Nephron progenitor cell (in vitro differentiated cells): ENCODE data around the gene KAT2B.
A peak's percentile ranks its signal among the peaks of the same experiment; 100 is the strongest.

Experiments used
- DNase-seq: peaks from one replicate; pipeline ENCODE4 v3.0.0; 2021
- H3K27ac Mint-ChIP-seq: 2 replicates; pipeline ENCODE4 v1.8.0; 2021; ENCODE audit warnings: mild to moderate bottlenecking, moderate library complexity, mixed read lengths
- H3K27me3 Mint-ChIP-seq: 2 replicates; pipeline ENCODE4 v1.8.0; 2021; ENCODE audit warnings: mild to moderate bottlenecking, low read depth, mixed read lengths; ENCODE audit not compliant: poor library complexity
- H3K36me3 Mint-ChIP-seq: 2 replicates; pipeline ENCODE4 v1.8.0; 2021; ENCODE audit warnings: low read depth, mixed read lengths
- H3K4me1 Mint-ChIP-seq: 2 replicates; pipeline ENCODE4 v1.8.0; 2021; ENCODE audit warnings: mixed read lengths
- H3K4me3 Mint-ChIP-seq: 2 replicates; pipeline ENCODE4 v1.8.0; 2021; ENCODE audit warnings: mild to moderate bottlenecking, moderate library complexity, mixed read lengths
- H3K9me3 Mint-ChIP-seq: 2 replicates; pipeline ENCODE4 v1.8.0; 2021; ENCODE audit warnings: mild to moderate bottlenecking, moderate library complexity, mixed read lengths
- TF ChIP-seq, protein P1 (sequence below): fragments of 200-600 bp; sonication (generic); IDR thresholded peaks from 2 replicates; pipeline ENCODE4 v1.5.0; 2021; ENCODE audit warnings: antibody characterized with exemption

The KAT2B gene

DNA sequence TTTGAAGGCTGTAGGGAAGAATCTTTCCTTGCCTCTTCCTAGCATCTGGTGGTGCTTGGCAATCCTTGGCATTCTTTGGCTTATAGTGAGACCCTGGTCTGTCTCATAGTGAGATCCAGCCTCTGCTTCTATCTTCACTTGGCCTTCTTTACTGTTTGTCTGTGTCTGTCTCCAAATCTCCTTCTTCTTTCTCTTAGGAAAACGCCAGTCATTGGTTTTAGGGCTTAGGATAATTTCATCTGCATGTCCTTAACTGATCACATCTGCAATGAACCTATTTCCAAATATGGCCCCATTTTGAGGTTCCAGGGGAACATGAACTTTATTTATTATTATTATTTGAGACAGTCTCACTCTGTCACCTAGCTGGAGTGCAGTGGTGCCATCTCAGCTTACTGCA is 25.8 kb downstream of the KAT2B start:
- Mint-ChIP-seq H3K4me1 (peaks cover 31% of the 10 kb centered on the region), H3K27ac (peak overlapping the region; percentile 33), H3K36me3 (peaks cover 4% of the 10 kb centered on the region), H3K4me3 (no peak overlapping the region), H3K27me3 (no peaks in the 10 kb centered on the region), H3K9me3 (peaks cover 4% of the 10 kb centered on the region)
- TF ChIP-seq, protein P1, sequence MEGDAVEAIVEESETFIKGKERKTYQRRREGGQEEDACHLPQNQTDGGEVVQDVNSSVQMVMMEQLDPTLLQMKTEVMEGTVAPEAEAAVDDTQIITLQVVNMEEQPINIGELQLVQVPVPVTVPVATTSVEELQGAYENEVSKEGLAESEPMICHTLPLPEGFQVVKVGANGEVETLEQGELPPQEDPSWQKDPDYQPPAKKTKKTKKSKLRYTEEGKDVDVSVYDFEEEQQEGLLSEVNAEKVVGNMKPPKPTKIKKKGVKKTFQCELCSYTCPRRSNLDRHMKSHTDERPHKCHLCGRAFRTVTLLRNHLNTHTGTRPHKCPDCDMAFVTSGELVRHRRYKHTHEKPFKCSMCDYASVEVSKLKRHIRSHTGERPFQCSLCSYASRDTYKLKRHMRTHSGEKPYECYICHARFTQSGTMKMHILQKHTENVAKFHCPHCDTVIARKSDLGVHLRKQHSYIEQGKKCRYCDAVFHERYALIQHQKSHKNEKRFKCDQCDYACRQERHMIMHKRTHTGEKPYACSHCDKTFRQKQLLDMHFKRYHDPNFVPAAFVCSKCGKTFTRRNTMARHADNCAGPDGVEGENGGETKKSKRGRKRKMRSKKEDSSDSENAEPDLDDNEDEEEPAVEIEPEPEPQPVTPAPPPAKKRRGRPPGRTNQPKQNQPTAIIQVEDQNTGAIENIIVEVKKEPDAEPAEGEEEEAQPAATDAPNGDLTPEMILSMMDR: no peak
- DNase-seq: no peak

DNA sequence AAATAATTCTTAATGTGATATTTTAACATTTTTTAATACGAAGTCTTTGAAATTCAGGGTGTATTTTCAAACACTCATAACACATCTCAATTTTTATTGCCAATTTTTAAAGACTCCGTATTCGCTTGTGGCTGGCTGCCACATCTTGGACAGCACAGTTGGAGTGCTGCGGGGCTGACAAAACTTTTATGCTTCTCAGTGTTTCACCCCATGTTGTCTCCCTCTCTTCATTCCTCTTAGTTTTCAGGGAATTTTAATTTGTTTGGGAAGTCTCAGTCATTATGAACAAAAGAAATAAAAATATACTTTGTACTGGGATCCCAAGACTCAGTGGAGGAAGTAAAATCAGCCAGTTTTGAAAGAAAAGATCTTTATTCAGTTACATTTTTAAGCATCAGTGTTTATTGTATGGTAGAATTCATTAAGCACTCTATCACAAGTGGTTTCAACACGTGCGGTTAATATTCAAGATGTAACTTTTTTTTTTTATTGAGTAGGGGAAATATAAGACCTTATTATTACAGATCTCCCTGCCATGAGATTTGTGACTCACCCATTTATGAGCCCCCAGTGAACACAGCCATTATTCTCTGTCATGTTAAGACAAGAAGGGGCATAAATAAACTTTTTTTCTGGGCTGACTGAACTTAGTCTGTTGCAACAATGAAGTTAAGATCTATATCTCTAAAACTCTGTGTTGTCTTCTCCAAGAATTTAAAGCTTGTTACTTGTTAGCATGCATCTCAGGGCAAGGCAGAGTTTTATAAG is 26.8 kb downstream of the KAT2B start:
- Mint-ChIP-seq H3K27ac (peak overlapping the region; percentile 21), H3K27me3 (no peaks in the 10 kb centered on the region), H3K36me3 (peaks cover 4% of the 10 kb centered on the region), H3K9me3 (peaks cover 4% of the 10 kb centered on the region), H3K4me1 (peaks cover 39% of the 10 kb centered on the region), H3K4me3 (no peak overlapping the region)
- TF ChIP-seq, protein P1: no peak
- no peak for DNase-seq

DNA sequence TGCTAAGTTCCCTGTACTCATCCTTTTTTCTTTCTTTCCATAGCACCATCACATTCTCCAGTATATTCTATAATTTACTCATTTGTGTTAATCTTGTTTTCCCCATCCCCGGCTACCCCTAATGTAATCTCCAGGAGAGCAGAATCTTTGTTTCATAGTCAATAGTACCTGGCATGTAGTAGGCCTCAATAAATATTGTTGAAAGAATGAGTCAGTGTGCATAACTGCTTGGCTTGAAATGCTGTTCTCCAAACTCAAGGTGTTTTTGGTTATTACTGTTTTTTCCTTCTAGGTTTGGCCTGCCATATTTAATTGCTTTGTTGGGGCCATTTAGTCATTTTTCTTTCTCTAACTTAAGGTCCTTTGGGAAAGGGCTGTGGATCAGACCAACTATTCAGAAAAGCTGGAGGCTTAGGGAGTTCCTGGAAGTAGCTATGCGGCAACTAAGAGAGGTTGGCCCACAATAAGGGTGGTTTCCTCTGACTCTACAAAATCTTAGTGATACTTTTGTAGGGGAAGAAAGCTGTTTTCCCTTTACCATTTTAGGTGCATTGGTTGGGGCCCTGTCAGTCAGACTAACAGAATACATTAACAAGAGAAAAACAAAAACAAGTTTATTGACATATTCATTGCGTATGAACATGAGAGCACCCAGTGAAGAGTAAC is 28.4 kb downstream of the KAT2B start:
- no peak for DNase-seq
- Mint-ChIP-seq H3K4me3 (no peak overlapping the region), H3K36me3 (peaks cover 4% of the 10 kb centered on the region), H3K9me3 (peaks cover 4% of the 10 kb centered on the region), H3K27ac (peak overlapping the region; percentile 55), H3K4me1 (peaks cover 52% of the 10 kb centered on the region), H3K27me3 (no peaks in the 10 kb centered on the region)
- TF ChIP-seq, protein P1: no peak

DNA sequence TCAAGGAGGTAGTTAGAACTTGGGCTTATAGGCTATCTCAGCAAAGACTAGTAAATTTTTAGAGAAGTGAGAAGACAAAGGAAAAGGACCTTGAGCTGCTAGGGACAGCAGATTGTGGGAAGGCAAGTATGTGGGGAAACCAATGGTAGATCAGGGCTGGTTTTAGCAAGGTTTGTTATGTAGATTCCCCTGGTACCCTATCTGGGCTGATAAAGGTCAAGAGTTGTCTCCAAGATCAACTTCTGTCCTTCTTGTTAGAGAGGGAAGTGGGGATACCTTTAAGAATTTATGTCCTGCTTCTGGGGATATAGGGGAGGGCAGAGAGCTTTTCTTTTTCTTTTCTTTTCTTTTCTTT is 28.9 kb downstream of the KAT2B start:
- TF ChIP-seq, protein P1: no peak
- peaks cover 52% of the 10 kb centered on the region for H3K4me1 Mint-ChIP-seq
- DNase-seq: no peak
- no peak overlapping the region for H3K27ac Mint-ChIP-seq
- no peaks in the 10 kb centered on the region for H3K27me3 Mint-ChIP-seq
- H3K4me3 Mint-ChIP-seq: no peak overlapping the region
- H3K9me3 Mint-ChIP-seq: peaks cover 4% of the 10 kb centered on the region
- H3K36me3 Mint-ChIP-seq: peaks cover 4% of the 10 kb centered on the region

DNA sequence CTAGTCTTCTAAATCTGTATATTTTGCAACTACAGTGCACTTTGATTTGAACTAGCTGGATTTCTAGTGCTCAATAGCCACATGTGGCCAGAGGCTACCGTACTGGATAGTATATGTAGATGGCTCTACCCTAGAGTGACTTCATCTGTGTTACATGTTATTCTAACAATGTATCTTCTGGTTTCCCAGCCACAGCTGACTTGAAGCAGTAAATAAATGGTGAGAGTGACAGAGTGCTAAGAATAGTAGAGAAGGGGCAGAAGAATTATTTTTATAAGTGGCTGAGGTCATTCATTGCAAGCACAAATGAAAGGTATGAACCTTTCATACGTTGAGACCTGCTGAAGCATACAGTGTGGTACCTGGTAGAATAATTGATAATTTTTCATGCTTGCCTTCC is 30.9 kb downstream of the KAT2B start:
- Mint-ChIP-seq H3K27me3 (no peaks in the 10 kb centered on the region), H3K9me3 (peaks cover 4% of the 10 kb centered on the region), H3K4me1 (peaks cover 51% of the 10 kb centered on the region), H3K27ac (no peak overlapping the region), H3K36me3 (peaks cover 4% of the 10 kb centered on the region), H3K4me3 (no peak overlapping the region)
- no peak for DNase-seq
- TF ChIP-seq, protein P1: no peak

DNA sequence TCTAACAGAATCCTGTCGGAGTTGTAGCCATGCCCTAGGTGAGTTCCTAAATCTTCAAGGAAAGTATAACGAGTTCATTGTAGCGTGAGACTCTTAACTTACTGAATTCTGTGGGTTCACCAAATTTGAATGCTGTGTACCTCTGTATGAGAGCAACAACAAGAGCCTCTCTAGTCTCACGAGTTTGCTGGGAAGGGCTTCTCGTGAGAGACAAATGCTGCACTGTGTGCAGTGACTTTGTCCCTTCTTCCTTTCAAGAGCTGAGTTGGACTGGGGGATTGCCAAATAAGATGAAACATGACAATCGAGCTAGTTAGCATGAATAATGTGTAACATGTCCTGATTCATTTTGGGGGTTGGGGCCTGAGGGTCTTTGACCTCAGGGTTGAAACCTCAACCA is 32.2 kb downstream of the KAT2B start:
- H3K4me3 Mint-ChIP-seq: no peak overlapping the region
- TF ChIP-seq, protein P1: no peak
- H3K27ac Mint-ChIP-seq: peak overlapping the region; percentile 27
- H3K9me3 Mint-ChIP-seq: peaks cover 4% of the 10 kb centered on the region
- peaks cover 4% of the 10 kb centered on the region for H3K36me3 Mint-ChIP-seq
- no peak for DNase-seq
- H3K4me1 Mint-ChIP-seq: peaks cover 56% of the 10 kb centered on the region
- no peaks in the 10 kb centered on the region for H3K27me3 Mint-ChIP-seq
